ENCODE measurements around the gene KAT14.
A peak's percentile ranks its signal among the peaks of the same experiment; 100 is the strongest.
"Not testable (repeated sequence)": the region's sequence is repeated elsewhere in the genome, so short reads cannot be mapped to it uniquely, and the experiment has no call there.

Gene KAT14

GRCh38 chr20:18156045-18156444 is 18.4 kb downstream of the KAT14 start:
- DNase-seq = no peak

GRCh38 chr20:18164356-18164755 is 26.7 kb downstream of the KAT14 start:
- DNase-seq = no peak

GRCh38 chr20:18165553-18165952 is 27.9 kb downstream of the KAT14 start:
- DNase-seq = no peak

GRCh38 chr20:18166241-18166881 is 28.7 kb downstream of the KAT14 start:
- DNase-seq = no peak

- no peak for DNase-seq
These were observed 29.3 kb downstream of the KAT14 start for GRCh38 chr20:18166950-18167349.

- no peak for DNase-seq
These were observed 34.7 kb downstream of the KAT14 start for GRCh38 chr20:18172379-18172778.

- DNase-seq = no peak
These were observed 37.4 kb downstream of the KAT14 start for GRCh38 chr20:18174906-18175683.

GRCh38 chr20:18176318-18176785 is 38.7 kb downstream of the KAT14 start:
- DNase-seq = no peak

GRCh38 chr20:18180366-18180765 is 42.7 kb downstream of the KAT14 start:
- DNase-seq = not testable (repeated sequence)

- DNase-seq = no peak
These were observed 43.2 kb downstream of the KAT14 start for GRCh38 chr20:18180815-18181214.

- no peak for DNase-seq
These were observed 49.4 kb downstream of the KAT14 start for GRCh38 chr20:18187020-18187419.

GRCh38 chr20:18188434-18188833 is 50.8 kb downstream of the KAT14 start:
- DNase-seq = no peak

- no peak for DNase-seq
These were observed 52.9 kb downstream of the KAT14 start for GRCh38 chr20:18190338-18191233.

- no peak for DNase-seq
These were observed 53.6 kb downstream of the KAT14 start for GRCh38 chr20:18191306-18191705.

- DNase-seq = not testable (repeated sequence)
These were observed 56.8 kb downstream of the KAT14 start for GRCh38 chr20:18194461-18194860.

- no peak for DNase-seq
These were observed 58.3 kb downstream of the KAT14 start for GRCh38 chr20:18195931-18196330.

- peak in 1 of 56 donors; percentile 3 for DNase-seq
These were observed 59.9 kb downstream of the KAT14 start for GRCh38 chr20:18197382-18198070.

GRCh38 chr20:18202966-18203365 is 65.3 kb downstream of the KAT14 start:
- DNase-seq = no peak

GRCh38 chr20:18203700-18204099 is 66.0 kb downstream of the KAT14 start:
- DNase-seq = not testable (repeated sequence)

GRCh38 chr20:18213002-18213401 is 75.3 kb downstream of the KAT14 start:
- DNase-seq = no peak

- no peak for DNase-seq
These were observed 77.9 kb downstream of the KAT14 start for GRCh38 chr20:18215566-18215965.
